Activated gamma-delta T cell (primary cell): ENCODE measurements around the gene FAM118A.
"Not testable (repeated sequence)": the region's sequence is repeated elsewhere in the genome, so short reads cannot be mapped to it uniquely, and the experiment has no call there.

Source experiments
- DNase-seq: peaks from one replicate; lab custom pipeline; 2025; lab: John Stamatoyannopoulos, UW
- total RNA-seq, 2 donors: gene quantifications; one replicate each; lab custom pipeline; 2026; lab: John Stamatoyannopoulos, UW

FAM118A gene
- total RNA-seq: 66.5 to 426 reads per million in 2 donors

DNA sequence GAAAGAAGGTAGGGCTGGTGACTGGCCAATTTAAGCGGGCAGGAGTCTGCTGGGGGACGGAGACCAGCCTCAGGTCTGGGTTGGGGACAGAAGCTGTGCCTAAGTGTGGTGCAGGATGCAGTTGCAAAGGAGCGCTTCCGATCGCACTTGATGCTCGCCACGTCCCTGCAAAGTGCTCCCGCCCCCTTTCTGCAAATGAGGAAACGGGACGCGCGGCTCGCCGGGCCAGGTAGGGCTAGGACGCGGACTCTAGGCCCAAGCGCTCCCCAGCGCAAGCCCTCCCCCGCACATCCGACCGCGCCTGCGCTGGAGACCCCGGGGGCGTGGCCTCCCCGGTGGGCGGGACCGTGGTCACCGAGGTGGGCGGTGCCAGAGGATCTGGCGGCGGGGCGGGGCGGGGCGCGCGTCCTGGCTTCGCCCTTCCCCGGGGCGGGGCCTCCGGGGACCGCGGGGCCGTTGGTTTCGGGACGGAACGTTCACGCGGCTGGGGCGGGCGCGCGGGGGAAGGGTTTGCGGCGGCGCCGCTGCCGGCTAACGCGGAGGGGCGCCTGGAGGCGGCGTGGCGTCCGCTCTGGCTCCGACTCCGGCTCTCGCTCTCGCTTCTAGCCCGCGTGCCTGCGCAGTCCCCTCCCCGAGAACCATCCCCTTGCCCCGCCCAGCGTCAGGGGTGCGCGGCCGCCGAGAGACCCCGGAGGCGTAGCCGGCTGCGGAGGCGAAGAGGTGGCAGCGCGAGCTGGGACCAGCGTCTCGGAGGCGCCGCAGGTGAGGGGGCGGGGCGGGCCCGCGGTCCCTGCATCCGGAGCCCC, at the start of gene FAM118A:
TSS of gene FAM118A (plus strand) at position 513 of the 806 bp plus-strand sequence. CDS start 12,446 bp downstream, outside the sequence.
- peak; percentile 93 for DNase-seq

DNA sequence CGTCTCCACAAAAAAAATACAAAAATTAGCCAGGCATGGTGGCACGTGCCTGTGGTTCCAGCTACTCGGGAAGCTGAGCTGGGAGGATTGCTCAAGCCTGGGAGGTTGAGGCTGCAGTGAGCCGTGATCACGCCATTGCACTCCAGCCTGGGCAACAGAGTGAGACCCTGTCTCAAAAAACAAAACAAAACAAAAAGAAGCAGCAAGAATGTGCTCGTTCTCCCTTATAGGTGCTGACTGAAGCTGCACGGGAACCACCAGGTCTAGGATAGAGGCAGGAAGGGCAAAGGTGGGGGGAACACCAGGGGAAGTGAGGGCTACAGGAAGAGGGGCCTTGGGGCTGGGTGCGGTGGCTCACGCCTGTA, 49.4 kb upstream of the FAM118A start:
- not testable (repeated sequence) for DNase-seq

DNA sequence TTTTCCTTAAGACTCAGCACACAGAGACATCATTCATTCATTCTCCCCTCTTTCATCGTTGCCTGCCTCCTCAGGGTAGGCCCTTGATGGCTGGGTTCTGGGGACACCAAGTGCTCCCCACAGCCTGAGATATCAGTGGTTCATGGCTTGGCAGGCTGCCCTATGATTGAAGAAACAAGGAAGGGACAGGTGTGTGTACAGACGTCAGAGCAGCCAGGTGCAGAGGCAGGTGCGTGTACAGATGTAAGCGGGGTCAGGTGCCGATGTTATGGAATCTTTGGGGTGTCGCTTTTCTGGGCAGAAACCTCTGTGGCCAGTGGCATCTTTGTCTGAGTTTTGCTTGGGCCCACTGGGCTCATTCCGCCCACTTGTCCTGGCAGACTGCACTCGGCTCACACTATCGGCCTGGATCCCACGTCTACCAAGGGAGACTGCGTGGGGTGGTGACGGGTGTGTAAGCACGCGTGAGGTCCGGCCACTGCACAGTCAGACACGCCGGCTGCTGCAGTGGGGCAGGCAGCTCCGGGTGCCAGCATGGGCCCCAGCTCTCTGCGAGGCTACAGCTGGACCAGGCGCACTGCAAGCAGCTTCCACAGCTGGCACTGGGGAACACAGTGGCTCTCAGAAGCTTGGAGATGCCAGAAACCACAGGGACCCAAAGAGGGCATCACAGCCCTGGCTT, 48.2 kb upstream of the FAM118A start:
- DNase-seq: no peak

DNA sequence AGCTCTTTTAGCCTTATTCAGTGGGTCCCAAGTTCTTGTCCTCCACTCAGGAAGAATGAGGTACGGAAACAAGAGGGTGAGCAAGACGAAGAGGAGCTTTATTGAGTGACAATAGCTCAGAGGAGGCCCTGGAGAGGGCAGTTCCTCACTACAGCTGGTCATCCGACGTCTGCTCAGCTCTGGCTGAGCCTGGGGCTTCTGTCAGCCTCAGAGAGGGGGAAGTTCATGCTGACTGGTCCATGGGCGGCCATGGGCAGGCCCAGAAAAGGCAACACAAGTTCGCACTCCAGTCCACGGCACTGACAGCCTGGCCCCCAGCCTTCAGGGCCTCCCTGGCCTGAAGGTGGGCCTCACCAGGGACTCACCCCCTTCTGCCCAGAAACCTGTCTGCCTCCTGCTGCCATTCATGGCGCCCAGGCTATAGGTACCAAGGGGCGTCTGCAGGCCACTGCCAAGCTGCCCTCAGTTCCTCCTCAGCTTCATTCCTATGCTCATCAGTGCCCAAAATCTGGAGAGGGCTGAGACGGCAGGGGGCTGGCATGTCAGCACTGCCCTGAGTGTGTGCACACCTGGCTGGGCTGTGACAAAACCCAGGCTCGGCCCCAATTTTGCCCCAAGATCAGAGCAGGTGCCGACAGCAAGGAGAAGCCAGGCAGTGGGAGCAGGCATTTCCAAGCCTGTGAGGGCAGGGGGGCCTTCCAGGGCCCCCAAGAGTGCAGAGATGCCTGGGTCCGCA, 47.4 kb upstream of the FAM118A start:
- no peak for DNase-seq

DNA sequence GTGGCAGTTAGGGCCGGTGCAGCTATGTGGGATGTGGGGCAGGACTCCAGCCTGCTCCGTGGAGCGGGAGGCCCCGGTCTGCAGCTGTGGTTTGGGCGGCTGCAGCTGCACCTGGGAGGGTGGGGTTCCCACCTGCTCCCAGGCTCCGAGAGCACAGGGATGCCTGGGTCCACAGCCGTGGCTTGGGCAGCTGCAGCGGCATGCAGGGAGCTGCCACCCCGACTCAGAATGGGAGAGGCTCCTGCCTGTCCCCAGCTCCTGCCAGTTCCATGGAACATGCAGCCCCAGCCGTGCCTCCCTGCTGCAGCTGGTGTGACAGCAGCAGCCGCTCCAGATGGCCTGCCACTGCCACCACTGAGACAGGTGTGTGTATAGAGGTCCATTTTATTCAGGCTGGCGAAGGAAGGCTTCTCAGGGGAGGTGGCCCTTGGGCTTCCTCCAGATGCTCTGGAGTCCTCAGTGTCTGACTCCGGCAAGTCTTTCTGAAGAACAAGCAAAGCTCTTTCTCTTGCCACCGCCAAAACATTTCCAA, 46.7 kb upstream of the FAM118A start:
- DNase-seq: no peak

DNA sequence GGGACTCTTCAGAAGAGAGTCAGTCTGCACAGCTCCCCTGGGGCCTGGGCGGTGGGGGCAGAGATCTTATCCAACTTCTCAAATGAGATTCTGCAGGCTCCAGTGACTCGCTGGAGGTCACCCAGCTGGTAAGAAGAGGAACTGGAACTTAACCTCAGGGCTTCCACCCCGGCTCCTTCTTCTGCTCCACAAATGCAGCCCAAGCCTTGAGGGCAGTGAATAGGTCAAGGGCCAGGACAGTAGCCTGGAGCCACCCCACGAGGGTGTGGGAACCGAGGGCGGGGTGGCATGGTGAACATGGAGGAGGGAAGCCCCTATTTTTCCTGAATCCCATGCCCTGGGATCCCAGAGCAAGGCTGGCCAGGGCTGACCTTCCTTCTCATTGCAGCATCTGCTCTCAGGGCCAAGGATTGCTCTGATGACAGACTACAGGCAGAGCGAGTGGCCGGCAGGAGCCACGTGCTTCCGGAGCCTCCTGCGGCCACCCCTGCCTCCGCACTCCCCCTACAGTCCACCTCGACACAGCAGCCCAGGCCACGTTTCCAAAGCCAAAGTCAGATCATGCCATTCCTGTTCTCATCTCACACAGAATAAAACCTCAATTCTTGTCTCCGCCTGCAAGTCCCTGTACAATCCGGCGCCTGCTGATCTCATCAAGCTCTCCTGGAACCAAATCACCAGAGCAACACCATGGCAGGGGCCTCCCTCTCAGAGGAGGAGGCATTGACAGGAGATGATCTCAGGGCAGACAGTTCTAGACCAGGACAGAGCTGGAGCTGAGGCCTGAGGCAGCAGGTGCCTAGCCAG, 46.1 kb upstream of the FAM118A start:
- DNase-seq: no peak

DNA sequence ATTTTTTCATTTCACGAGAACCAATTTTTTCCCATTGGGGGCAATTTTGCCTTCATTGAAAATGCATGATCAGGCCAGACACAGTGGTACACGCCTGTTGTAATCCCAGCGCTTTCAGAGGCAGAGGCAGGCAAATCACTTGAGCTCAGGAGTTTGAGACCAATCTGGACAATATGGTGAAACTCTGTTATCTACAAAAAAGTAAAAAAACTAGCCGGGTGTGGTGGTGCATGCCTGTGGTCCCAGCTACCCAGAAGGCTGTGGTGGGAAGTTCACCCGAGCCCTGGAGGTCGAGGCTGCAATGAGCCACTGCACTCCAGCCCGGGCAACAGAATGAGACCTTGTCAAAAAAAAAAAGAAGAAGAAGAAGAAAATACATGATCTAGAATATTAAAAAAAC, 44.2 kb upstream of the FAM118A start:
- no peak for DNase-seq

DNA sequence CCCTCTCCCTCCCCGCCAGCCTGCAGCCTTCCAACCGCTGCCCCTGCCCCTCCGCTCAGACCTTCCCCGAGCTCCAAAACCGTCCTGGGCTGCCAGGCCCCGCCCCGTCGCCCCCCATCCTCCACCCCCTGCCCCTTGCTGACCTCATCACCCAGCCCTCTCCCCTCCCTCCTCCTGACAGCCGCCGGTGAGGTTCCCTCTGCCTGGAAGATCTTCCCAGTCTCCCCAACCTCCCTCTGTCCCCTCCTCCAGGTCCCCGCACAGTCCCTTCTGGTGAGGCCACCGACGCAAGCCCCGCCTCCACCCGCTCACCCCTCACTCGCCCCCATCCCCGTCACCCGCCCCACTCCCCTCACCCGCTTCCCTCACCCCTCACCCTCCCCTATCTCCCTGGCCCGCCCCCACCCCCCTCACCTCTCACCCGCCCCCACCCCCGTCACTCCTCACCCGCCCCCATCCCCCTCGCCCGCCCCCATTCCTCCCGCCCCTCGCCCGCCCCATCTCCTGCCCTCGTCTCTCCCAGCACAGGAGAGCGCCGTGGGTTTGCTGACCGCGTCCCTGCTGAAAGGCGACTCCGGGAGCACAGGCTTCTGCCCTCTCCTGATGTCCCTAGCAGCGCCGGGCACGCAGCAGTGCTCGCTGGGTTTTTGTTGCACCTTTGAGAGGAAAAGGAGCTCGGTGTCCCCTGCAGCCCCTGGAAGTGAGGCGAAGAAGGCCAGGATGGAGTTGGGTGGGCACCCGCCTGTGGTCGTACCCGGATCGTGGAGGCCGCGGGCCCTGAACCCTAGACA, 41.4 kb upstream of the FAM118A start:
- no peak for DNase-seq

DNA sequence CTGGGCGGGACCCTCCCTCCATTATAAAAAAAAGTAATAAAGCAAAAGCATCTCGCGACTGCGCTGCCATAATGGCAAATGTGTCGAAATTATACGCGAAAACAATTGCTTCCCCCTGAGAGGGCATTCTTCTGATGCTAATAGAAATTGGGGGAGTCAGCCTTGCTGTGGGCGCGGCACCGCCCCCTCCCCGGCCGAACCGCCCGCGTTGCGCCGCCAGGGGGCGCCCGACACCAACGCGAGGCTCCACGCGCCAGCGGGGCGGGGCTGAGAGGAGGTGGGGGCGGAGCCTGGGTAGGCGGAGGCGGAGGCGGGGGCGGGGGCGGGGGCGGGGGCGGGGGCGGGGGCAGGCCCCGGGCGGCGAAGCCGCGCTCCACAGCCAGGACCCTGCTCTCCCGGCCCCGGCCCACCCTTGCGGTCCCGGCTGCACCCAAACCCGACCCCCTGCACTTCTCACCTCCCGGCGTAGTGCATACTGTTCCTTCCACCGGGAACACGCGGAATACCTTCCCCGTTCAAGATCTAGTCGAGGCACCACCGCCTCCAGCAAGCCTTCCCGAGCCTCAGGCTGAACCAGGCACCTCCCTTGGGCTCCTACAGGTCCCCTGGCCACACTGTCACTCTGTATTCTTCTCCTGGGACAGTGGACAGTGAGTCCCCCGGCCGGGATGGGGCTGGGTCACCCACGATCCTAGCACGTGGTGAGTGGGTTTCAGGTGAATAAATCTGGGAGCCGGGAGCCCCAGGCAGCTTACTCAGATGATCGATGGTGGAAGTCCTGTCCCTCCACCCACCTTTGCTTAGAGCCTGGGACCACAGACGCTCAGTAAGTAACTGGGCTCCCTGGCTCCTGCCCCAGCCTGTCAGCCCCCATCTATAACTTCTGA, 40.5 kb upstream of the FAM118A start:
- DNase-seq: peak; percentile 81

DNA sequence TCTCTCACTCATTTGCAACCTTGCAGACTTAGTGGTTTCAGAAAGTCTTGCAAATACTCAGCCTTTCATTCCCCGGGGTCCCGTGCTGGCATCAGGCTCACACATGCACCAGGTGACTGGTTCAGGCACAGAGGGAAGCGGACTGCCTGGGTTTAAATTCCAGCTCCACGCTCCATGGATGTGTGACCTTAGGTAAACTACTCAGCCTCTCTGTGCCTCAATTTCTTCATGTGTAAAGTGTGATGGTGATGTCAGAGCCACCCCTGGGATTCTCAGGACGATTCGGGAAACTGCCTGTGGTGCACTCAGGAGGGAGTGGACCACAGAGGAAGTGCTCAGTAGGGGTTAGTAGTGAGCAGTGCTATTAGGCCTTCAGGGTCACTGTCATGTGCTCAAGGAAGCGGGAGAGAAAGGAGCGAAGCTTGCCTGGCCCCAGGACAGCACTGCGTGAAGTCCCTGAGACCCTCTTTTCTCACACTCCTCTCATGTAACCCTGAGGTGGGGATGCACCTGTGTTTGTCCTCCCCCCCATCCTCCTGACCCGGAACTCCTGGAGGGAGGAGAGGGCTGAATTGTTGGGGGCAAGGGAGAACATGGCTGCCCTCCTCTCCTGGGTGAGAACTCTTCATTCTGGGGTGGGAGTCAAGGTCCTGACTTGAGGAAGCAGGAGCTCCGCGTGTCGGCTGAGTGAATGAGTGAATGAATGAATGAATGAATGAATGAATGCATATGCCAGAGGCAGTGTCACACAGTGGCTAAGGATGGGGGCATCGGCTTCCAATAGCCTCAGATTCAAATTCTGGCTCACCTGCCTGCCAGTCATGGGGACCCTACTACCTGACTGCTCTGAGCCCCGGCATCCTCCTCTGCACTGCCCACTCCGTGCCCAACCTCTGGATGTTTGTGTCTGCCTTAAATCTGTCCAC, 39.4 kb upstream of the FAM118A start:
- no peak for DNase-seq

DNA sequence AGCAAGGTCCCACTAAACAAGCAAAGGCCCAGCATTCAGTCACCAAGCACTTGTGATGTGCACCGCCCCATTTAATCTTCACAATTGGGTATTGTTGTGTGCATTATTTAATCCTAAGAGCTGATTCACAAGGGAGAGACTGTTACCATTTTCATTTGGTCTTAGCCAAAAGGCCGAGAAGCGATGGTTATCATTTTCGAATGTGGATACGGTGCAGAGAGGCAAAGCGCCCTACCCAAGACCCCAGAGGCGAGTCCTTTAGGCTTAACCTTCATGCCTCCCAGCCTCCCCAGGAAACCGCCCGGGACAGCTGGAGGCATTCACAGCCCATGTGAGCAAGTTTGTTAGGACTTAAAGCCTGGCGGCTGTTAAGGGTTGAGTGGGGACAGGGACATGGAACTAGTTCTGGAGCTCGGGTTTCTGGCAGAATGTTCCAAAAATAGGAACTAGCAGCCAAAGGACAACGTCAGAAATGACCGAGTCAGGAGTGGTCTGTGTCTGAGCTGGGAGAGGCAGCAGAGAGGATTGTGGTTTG, 38.0 kb upstream of the FAM118A start:
- no peak for DNase-seq

DNA sequence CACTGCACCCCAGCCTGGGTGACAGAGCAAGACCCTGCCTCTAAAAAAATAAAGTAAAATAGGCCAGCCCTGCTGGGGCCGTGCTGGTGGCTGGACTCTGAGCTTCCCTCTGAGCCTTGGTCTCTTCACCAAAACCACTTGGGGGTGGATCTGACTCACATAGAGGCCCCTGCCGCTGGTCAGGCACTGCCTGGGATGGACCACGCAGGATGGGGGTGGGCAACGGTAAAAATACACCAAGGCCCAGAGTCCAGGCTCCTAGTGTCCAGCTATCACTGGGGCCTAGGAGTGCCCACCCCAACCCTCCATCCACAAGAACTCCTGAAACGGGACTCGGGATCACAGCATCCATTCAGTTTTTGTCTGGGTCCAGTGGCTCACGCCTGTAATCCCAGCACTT, 37.2 kb upstream of the FAM118A start:
- no peak for DNase-seq

DNA sequence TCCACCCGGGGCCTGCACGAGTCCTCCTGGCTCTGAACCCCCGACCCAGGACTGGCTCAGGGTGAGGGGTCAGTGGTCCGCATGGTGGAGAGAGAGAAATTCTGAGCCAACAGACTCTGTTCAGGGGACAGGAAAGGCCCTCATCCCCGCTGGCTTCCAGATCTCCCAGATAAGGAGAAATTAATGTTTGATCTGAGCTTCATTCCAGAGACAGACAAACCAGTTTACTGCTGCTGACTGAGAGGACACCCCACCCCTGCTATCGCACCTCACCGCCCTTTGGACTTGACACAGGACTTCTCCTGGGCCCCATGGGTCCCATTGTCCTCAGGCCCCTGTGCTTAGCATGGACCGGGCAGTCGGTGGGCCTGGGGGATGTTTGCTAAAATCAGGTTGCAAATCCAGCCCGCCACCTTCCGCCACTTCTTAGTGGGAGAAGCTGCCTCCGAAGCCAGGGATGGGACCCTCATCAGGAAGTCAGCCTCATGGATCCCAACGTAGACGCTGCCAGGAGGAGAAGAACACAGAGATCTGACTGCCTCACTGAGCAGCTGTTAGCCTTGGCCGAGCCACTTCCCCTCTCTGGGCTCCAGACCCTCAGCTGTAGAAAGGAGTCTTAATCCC, 36.2 kb upstream of the FAM118A start:
- DNase-seq: no peak

DNA sequence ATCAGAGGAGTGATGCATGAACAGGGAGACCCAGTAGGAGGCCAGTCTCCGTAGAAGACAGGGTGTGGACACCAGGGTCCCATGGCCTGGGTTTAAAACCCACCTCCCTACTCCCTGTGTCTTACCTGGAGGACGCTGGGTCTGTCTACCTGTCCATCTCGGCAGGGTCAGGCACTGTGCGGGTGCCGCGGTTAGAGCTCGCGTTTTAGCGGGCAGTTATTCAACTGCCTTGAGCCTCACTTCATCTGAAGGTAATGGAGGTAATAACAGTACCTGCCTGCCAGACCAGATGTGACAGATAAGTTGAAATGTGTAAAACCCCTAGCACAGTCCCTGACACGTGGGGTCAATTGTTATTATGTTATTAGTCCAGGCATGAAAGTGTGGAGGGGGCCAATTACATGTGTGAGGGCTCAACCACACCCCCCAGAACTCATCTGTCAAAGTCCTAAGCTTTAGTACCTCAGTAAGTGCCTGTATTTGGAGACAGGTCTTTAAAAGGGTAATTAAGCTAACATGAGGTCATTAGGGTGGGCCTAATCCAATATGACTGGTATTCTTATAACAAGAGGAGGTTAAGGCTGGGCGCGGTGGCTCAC, 33.1 kb upstream of the FAM118A start:
- no peak for DNase-seq

DNA sequence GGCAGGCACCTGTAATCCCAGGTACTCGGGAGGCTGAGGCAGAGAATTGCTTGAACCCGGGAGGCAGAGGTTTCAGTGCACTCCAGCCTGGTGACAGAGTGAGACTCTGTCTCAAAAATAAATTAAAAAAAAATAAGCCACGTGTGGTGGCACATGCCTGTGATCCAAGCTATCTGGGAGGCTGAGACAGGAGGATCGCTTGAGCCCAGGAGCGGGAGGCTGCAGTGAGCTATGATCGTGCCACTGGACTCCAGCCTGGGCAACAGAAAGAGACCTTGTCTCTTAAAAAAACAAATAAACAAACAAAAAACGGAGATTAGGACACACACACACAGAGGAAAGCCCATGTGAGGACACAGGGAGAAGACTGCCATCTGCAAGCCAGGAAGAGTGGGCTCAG, 32.0 kb upstream of the FAM118A start:
- DNase-seq: not testable (repeated sequence)

DNA sequence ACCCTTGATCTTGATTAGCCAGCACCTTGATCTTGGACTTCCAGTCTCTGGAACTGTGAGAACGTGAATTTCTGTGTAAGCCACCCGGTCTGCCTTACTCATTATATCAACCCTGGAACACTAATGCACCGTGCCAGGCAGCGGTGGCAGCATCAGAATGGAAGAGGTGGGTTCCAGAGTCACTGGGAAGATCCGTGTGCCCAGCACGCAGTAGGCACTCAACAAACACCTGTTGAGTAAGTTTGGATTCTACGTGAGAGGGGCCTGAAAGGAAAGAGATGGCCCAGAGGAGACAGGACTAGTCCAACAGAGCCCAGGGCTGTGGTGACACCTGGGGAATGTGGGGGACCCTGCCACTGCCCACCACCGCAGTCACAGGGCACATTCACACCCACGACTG, 31.6 kb upstream of the FAM118A start:
- no peak for DNase-seq

DNA sequence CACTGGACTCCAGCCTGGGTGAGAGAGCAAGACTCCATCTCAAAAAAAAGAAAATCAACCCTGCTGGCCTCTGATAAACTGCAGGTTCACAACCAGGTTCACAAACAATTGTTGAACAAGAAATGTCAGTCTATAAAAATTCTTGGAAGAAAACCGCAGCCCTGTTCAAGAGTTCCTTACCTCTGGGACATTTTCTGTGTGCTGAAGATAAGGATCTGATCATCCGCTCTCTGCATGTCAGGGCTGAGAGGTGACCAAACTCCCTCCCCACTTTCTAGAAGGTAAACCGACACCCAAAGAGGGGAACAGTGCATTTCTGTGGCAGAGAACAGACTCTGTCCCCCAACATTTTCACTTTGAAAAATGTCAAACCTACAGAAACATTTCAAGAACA, 29.1 kb upstream of the FAM118A start:
- no peak for DNase-seq

DNA sequence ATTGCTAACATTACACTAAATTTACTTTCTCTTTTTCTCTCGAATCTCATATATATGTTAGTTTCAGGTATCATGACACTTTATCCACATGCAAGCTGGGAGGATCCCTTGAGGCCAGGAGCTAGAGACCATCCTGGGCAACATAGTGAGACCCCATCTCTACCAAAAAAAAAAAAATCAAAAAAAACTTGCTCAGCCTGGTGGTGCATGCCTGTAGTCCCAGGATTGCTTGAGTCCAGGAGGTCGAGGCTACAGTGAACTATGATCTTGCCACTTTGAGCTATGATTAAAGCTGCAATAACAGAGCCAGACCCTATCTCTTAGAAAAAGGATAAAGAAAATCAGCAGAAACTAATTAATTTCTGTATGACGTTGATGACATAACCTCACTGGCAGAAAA, 28.7 kb upstream of the FAM118A start:
- no peak for DNase-seq
